Middle frontal gyrus (tissue), 1 donor: ENCODE results near the gene SLC5A4.
"Not testable (repeated sequence)": the region's sequence is repeated elsewhere in the genome, so short reads cannot be mapped to it uniquely, and the experiment has no call there.

Source experiments
- DNase-seq: peaks from one replicate; pipeline ENCODE4 v3.0.0-alpha.2; 2015; ENCODE audit warnings: low spot score; ENCODE audit errors: extremely low spot score

Gene SLC5A4

GRCh38 chr22:32255217-32255616 lies at the start of gene SLC5A4:
TSS of gene SLC5A4 (minus strand) at chr22:32255347. CDS start at chr22:32255329, 18 bp downstream.
- DNase-seq, result no peak

GRCh38 chr22:32293921-32294320 lies 38.8 kb upstream of the SLC5A4 start:
- not testable (repeated sequence) for DNase-seq

GRCh38 chr22:32286290-32286840 lies 31.2 kb upstream of the SLC5A4 start:
- DNase-seq, result no peak

- DNase-seq, result no peak
Measured at GRCh38 chr22:32281072-32281471, 25.9 kb upstream of the SLC5A4 start.

- not testable (repeated sequence) for DNase-seq
Measured at GRCh38 chr22:32275353-32275752, 20.2 kb upstream of the SLC5A4 start.

GRCh38 chr22:32271389-32271788 lies 16.2 kb upstream of the SLC5A4 start:
- no peak for DNase-seq

GRCh38 chr22:32270641-32271369 lies 15.7 kb upstream of the SLC5A4 start:
- no peak for DNase-seq

- no peak for DNase-seq
Measured at GRCh38 chr22:32269316-32269715, 14.2 kb upstream of the SLC5A4 start.

- no peak for DNase-seq
Measured at GRCh38 chr22:32267011-32267410, 11.9 kb upstream of the SLC5A4 start.

GRCh38 chr22:32265882-32266767 lies 11.0 kb upstream of the SLC5A4 start:
- DNase-seq, result peak; percentile 56

- DNase-seq, result not testable (repeated sequence)
Measured at GRCh38 chr22:32263678-32264077, 8.5 kb upstream of the SLC5A4 start.

- DNase-seq, result no peak
Measured at GRCh38 chr22:32261306-32261705, 6.2 kb upstream of the SLC5A4 start.

GRCh38 chr22:32258791-32259190 lies 3.6 kb upstream of the SLC5A4 start:
- DNase-seq, result no peak

- no peak for DNase-seq
Measured at GRCh38 chr22:32255726-32256125, 579 bp upstream of the SLC5A4 start.

- DNase-seq, result no peak
Measured at GRCh38 chr22:32249231-32249630, 5.9 kb downstream of the SLC5A4 start.

- no peak for DNase-seq
Measured at GRCh38 chr22:32248276-32248675, 6.9 kb downstream of the SLC5A4 start.

- DNase-seq, result no peak
Measured at GRCh38 chr22:32246166-32246565, 9.0 kb downstream of the SLC5A4 start.

- no peak for DNase-seq
Measured at GRCh38 chr22:32245042-32245441, 10.1 kb downstream of the SLC5A4 start.

GRCh38 chr22:32244547-32244946 lies 10.6 kb downstream of the SLC5A4 start:
- DNase-seq, result no peak

- no peak for DNase-seq
Measured at GRCh38 chr22:32240461-32240860, 14.7 kb downstream of the SLC5A4 start.

- DNase-seq, result no peak
Measured at GRCh38 chr22:32237906-32238305, 17.2 kb downstream of the SLC5A4 start.

- DNase-seq, result no peak
Measured at GRCh38 chr22:32236970-32237369, 18.2 kb downstream of the SLC5A4 start.
